SK-N-SH (cell line): ENCODE results near the gene SCN4B. TPM values are rescaled to one million over a fixed set of nuclear protein-coding genes. Genes with fewer than 3 reads are reported as not detected.

Experiments
- CTCF ChIA-PET: fragments of 300-600, 350-600 bp; formaldehyde crosslinking; extraction: SDS; loops from one replicate; lab custom pipeline; 2021; lab: Yijun Ruan, JAX
- POLR2A ChIA-PET: fragments of 350-600 bp; sonication (Branson Sonifier 250); formaldehyde crosslinking; extraction: SDS; loops from one replicate; lab custom pipeline; 2020; ENCODE audit warnings: antibody characterized with exemption, inconsistent platforms; lab: Yijun Ruan, JAX
- DNase-seq: peaks from one replicate; pipeline ENCODE4 v3.0.0; 2012
- H2AFZ ChIP-seq: fragments of 200-600 bp; sonication (generic); 2 replicates; pipeline ENCODE4 v1.8.1; 2016; ENCODE audit warnings: antibody characterized with exemption, mild to moderate bottlenecking, low read depth
- H3F3A ChIP-seq: fragments of 200-600 bp; sonication (generic); replicated peaks from 2 replicates; pipeline ENCODE3; 2016; ENCODE audit warnings: antibody characterized with exemption, mild to moderate bottlenecking; ENCODE audit not compliant: insufficient read depth
- H3K27ac ChIP-seq, 2 experiments: fragments of 200-500 bp in 1 of 2; fragments of 200-600 bp in 1 of 2; sonication (Bioruptor generic) in 1 of 2; sonication (generic), shearing (Covaris generic) in 1 of 2; 2 replicates each; pipeline versions ENCODE4 v1.5.1 to v1.6.1; 2014 to 2016; ENCODE audit warnings: low read depth in 2 of 2, inconsistent platforms in 1 of 2, low read length in 1 of 2, mild to moderate bottlenecking in 1 of 2, mixed read lengths in 1 of 2
- H3K27me3 ChIP-seq: fragments of 200-600 bp; sonication (generic), shearing (Covaris generic); 2 replicates; pipeline ENCODE4 v1.6.1; 2016; ENCODE audit warnings: mixed run types; ENCODE audit not compliant: insufficient read depth
- H3K36me3 ChIP-seq, 2 experiments: fragments of 200-500 bp in 1 of 2; fragments of 200-600 bp in 1 of 2; sonication (Bioruptor generic) in 1 of 2; sonication (generic) in 1 of 2; replicated peaks in 1 of 2; 2 replicates each; pipeline versions ENCODE3 to v1.5.1; 2014 to 2016; ENCODE audit warnings: low read length in 1 of 2, mild to moderate bottlenecking in 1 of 2; ENCODE audit not compliant: insufficient read depth in 2 of 2, control insufficient read depth in 1 of 2
- H3K4me1 ChIP-seq, 2 experiments: fragments of 200-500 bp in 1 of 2; fragments of 200-600 bp in 1 of 2; sonication (Bioruptor generic) in 1 of 2; sonication (generic), shearing (Covaris generic) in 1 of 2; 2 replicates each; pipeline versions ENCODE4 v1.5.1 to v1.6.1; 2014 to 2016; ENCODE audit warnings: low read depth in 1 of 2, low read length in 1 of 2, mixed run types in 1 of 2; ENCODE audit not compliant: insufficient read depth in 2 of 2, control insufficient read depth in 1 of 2
- H3K4me2 ChIP-seq: fragments of 200-600 bp; sonication (generic), shearing (Covaris generic); 2 replicates; pipeline ENCODE4 v1.6.1; 2017; ENCODE audit warnings: mixed run types
- H3K4me3 ChIP-seq, 2 experiments: fragments of 200-500 bp in 1 of 2; fragments of 200-600 bp in 1 of 2; sonication (Bioruptor generic) in 1 of 2; sonication (generic), shearing (Covaris generic) in 1 of 2; 2 replicates each; pipeline versions ENCODE4 v1.5.1 to v1.8.1; 2014 to 2016; ENCODE audit warnings: low read depth in 2 of 2, inconsistent platforms in 1 of 2, low read length in 1 of 2, mild to moderate bottlenecking in 1 of 2, mixed read lengths in 1 of 2, moderate library complexity in 1 of 2
- H3K79me2 ChIP-seq: fragments of 200-600 bp; sonication (generic); 2 replicates; pipeline ENCODE4 v1.8.1; 2017; ENCODE audit warnings: mild to moderate bottlenecking; ENCODE audit not compliant: insufficient read depth
- H3K9ac ChIP-seq: fragments of 200-600 bp; sonication (generic); 2 replicates; pipeline ENCODE4 v1.6.1; 2017; ENCODE audit warnings: mixed run types
- H3K9me2 ChIP-seq: fragments of 200-600 bp; sonication (generic); 2 replicates; pipeline ENCODE4 v1.6.1; 2017; ENCODE audit warnings: mixed run types
- H3K9me3 ChIP-seq: fragments of 200-600 bp; sonication (generic); 2 replicates; pipeline ENCODE4 v1.6.1; 2017; ENCODE audit warnings: mixed run types, mild to moderate bottlenecking, moderate library complexity
- H4K20me1 ChIP-seq: fragments of 200-600 bp; sonication (generic); 2 replicates; pipeline ENCODE4 v1.6.1; 2017; ENCODE audit warnings: mild to moderate bottlenecking, mixed run types; ENCODE audit not compliant: insufficient read depth
- ELF1 ChIP-seq: IDR thresholded peaks from 2 replicates; pipeline ENCODE4 v1.4.0; 2012
- FOXM1 ChIP-seq: IDR thresholded peaks from 2 replicates; pipeline ENCODE4 v1.4.0; 2012; ENCODE audit warnings: low read depth, mild to moderate bottlenecking
- MEF2A ChIP-seq: IDR thresholded peaks from 2 replicates; pipeline ENCODE4 v1.4.0; 2012; ENCODE audit warnings: low read depth, borderline replicate concordance
- MXI1 ChIP-seq: IDR thresholded peaks from 2 replicates; pipeline ENCODE4 v1.6.1; 2012; ENCODE audit warnings: mild to moderate bottlenecking, low read depth, low read length, improper control_type of control experiment
- NRF1 ChIP-seq: IDR thresholded peaks from 2 replicates; pipeline ENCODE4 v1.6.1; 2012; ENCODE audit warnings: low read depth, mild to moderate bottlenecking, low read length
- RAD21 ChIP-seq: IDR thresholded peaks from 2 replicates; pipeline ENCODE4 v1.6.1; 2012; ENCODE audit warnings: mild to moderate bottlenecking, low read length
- RFX5 ChIP-seq: IDR thresholded peaks from 2 replicates; pipeline ENCODE4 v1.6.1; 2012; ENCODE audit warnings: mild to moderate bottlenecking, improper control_type of control experiment, low read length
- RXRA ChIP-seq: IDR thresholded peaks from 2 replicates; pipeline ENCODE4 v1.4.0; 2012; ENCODE audit warnings: low read depth, mild to moderate bottlenecking, borderline replicate concordance
- SIN3A ChIP-seq: IDR thresholded peaks from 2 replicates; pipeline ENCODE4 v1.6.1; 2012; ENCODE audit warnings: low read depth, mild to moderate bottlenecking, low read length, moderate library complexity, borderline replicate concordance
- SMC3 ChIP-seq: IDR thresholded peaks from 2 replicates; pipeline ENCODE4 v1.6.1; 2012; ENCODE audit warnings: low read depth, low read length, improper control_type of control experiment
- TCF12 ChIP-seq: IDR thresholded peaks from 2 replicates; pipeline ENCODE4 v1.4.0; 2012
- WGBS: methylation state at CpG from one replicate; pipeline ENCODE4 v1.1.6; 2017; ENCODE audit warnings: low lambda C conversion rate; 5-methylcytosine and 5-hydroxymethylcytosine counted together
- polyA plus RNA-seq, 3 experiments: library from polyadenylated mRNA; depleted of rRNA; stranded (reverse); fragments of >200 nt; gene quantifications; 2 replicates each; pipeline ENCODE4 v1.2.3, GENCODE V29; 2012
- TF ChIP-seq, protein P1 (sequence below): IDR thresholded peaks from 2 replicates; pipeline ENCODE4 v1.4.0; 2012; ENCODE audit warnings: low read depth, borderline replicate concordance
- TF ChIP-seq, protein P2 (sequence below): fragments of 150-350 bp; IDR thresholded peaks from 2 replicates; pipeline ENCODE4 v1.6.1; 2017; ENCODE audit warnings: antibody characterized with exemption, low read length, low read depth, borderline replicate concordance

The SCN4B gene
- polyA plus RNA-seq, 1 of the 3 experiments (the other 2 are of a cell fraction) = 1.2 TPM

DNA sequence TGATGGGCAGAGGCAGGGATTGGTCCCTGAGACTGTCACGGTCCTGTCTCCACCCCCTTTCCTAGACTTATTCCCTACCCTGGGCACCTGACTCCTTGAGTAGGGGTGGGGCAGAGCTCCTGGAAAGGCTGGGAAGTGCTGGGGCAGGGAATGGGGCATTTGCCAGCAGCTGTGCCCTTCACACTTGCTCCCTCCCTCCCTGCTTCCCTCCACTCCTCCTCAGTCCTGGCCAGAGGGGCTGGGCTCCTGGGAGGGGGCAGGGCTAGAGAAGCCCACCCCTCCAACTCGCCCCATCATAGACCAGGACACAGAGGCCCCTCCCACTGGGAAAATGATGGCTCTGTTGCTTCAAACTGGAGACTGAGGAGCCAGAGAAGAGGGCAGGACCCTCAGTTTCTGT, 12.3 kb upstream of the SCN4B start:
- 50% methylated on average over 1 of the region's 2 CpGs for WGBS
- Histone ChIP-seq H3K4me3 (no peak overlapping the region), H3K9me2 (no peaks in the 10 kb centered on the region), H4K20me1 (no peaks in the 10 kb centered on the region), H2AFZ (no peak overlapping the region), H3K9me3 (no peaks in the 10 kb centered on the region), H3K79me2 (no peaks in the 10 kb centered on the region), H3K9ac (no peak overlapping the region), H3K4me2 (no peak overlapping the region), H3K4me1 (no peaks in the 10 kb centered on the region), H3K27ac (no peak overlapping the region), H3K36me3 (no peaks in the 10 kb centered on the region), H3F3A (no peaks in the 10 kb centered on the region), H3K27me3 (peaks cover 38% of the 10 kb centered on the region)
- CTCF ChIA-PET = interaction anchor here (0.7 kb wide), 1 partner anchor 536 kb away, joined by 3 read pairs; no protein-coding TSS in a partner anchor
- no peak for DNase-seq
- no peak for TF ChIP-seq MXI1
- TF ChIP-seq ELF1 = no peak
- no peak for TF ChIP-seq RAD21
- TF ChIP-seq SMC3 = no peak
- no peak for TF ChIP-seq TCF12
- no peak for TF ChIP-seq NRF1
- TF ChIP-seq, protein P1, sequence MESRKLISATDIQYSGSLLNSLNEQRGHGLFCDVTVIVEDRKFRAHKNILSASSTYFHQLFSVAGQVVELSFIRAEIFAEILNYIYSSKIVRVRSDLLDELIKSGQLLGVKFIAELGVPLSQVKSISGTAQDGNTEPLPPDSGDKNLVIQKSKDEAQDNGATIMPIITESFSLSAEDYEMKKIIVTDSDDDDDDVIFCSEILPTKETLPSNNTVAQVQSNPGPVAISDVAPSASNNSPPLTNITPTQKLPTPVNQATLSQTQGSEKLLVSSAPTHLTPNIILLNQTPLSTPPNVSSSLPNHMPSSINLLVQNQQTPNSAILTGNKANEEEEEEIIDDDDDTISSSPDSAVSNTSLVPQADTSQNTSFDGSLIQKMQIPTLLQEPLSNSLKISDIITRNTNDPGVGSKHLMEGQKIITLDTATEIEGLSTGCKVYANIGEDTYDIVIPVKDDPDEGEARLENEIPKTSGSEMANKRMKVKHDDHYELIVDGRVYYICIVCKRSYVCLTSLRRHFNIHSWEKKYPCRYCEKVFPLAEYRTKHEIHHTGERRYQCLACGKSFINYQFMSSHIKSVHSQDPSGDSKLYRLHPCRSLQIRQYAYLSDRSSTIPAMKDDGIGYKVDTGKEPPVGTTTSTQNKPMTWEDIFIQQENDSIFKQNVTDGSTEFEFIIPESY = no peak
- TF ChIP-seq MEF2A = no peak
- no peak for TF ChIP-seq RXRA
- TF ChIP-seq, protein P2, sequence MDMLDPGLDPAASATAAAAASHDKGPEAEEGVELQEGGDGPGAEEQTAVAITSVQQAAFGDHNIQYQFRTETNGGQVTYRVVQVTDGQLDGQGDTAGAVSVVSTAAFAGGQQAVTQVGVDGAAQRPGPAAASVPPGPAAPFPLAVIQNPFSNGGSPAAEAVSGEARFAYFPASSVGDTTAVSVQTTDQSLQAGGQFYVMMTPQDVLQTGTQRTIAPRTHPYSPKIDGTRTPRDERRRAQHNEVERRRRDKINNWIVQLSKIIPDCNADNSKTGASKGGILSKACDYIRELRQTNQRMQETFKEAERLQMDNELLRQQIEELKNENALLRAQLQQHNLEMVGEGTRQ = no peak
- POLR2A ChIA-PET = no interaction called here

GRCh38 chr11:118163494-118163893, 10.9 kb upstream of the SCN4B start:
- TF ChIP-seq SIN3A = no peak
- TF ChIP-seq MXI1 = no peak
- no peak for TF ChIP-seq FOXM1
- no peak for TF ChIP-seq RFX5
- POLR2A ChIA-PET = interaction anchor here (0.8 kb wide), 1 partner anchor 10 kb away, joined by 3 read pairs; no protein-coding TSS in a partner anchor
- Histone ChIP-seq H3K9me2 (no peaks in the 10 kb centered on the region), H3K9ac (no peak overlapping the region), H3K36me3 (no peaks in the 10 kb centered on the region), H3K4me3 (no peak overlapping the region), H3K9me3 (no peaks in the 10 kb centered on the region), H3K79me2 (no peaks in the 10 kb centered on the region), H3K4me1 (no peaks in the 10 kb centered on the region), H3K4me2 (no peak overlapping the region), H3K27me3 (peaks cover 37% of the 10 kb centered on the region), H3K27ac (no peak overlapping the region), H2AFZ (no peak overlapping the region), H4K20me1 (no peaks in the 10 kb centered on the region), H3F3A (no peaks in the 10 kb centered on the region)
- CTCF ChIA-PET = interaction anchor here (0.5 to 1.8 kb wide), 6 partner anchors 8 to 190 kb away, joined by 3 to 10 read pairs (median 3); partner anchors contain the start of gene SCN4B
- 49% methylated on average over 5 of the region's 5 CpGs for WGBS
- no peak for DNase-seq
